Mammary epithelial cell (primary cell): Measurements from ENCODE around the gene PTGES2.
A peak's percentile ranks its signal among the peaks of the same experiment; 100 is the strongest.

Experiments used
- EZH2 ChIP-seq: IDR thresholded peaks from 2 replicates; pipeline ENCODE4 v1.6.1; 2012; ENCODE audit warnings: low read length, inconsistent platforms, borderline replicate concordance
- TF ChIP-seq, protein P1 (sequence below), 2 donors: IDR thresholded peaks in 1 of 2; conservative IDR thresholded peaks in 1 of 2; 2 replicates each; pipeline ENCODE4 v1.5.1; 2011 to 2012; ENCODE audit warnings: inconsistent platforms in 2 of 2, low read length in 2 of 2, mild to moderate bottlenecking in 2 of 2, control low read depth in 1 of 2, low read depth in 1 of 2; ENCODE audit not compliant: insufficient read depth in 1 of 2; ENCODE audit errors: extremely low read depth in 1 of 2

DNA sequence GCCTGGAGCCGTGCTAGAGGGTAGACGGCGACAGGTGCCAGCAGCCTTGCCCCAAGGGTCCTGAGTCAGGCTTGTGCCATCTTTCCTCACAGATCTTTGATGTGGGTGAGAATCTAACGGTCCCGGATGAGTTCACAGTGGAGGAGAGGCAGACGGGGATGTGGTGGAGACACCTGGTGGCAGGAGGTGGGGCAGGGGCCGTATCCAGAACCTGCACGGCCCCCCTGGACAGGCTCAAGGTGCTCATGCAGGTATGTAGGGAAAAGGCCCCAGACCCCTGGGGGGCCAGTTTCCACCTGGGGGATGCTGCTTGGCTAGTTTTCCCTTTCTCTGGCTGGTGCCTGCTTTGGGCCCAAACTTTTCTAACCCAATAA lies 24.0 kb downstream of the PTGES2 start:
- TF ChIP-seq, protein P1, sequence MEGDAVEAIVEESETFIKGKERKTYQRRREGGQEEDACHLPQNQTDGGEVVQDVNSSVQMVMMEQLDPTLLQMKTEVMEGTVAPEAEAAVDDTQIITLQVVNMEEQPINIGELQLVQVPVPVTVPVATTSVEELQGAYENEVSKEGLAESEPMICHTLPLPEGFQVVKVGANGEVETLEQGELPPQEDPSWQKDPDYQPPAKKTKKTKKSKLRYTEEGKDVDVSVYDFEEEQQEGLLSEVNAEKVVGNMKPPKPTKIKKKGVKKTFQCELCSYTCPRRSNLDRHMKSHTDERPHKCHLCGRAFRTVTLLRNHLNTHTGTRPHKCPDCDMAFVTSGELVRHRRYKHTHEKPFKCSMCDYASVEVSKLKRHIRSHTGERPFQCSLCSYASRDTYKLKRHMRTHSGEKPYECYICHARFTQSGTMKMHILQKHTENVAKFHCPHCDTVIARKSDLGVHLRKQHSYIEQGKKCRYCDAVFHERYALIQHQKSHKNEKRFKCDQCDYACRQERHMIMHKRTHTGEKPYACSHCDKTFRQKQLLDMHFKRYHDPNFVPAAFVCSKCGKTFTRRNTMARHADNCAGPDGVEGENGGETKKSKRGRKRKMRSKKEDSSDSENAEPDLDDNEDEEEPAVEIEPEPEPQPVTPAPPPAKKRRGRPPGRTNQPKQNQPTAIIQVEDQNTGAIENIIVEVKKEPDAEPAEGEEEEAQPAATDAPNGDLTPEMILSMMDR (conservative IDR thresholded peaks at IDR 0.05 in 1 of 2, IDR thresholded peaks at IDR 0.05 in 1 of 2; ENCODE audit: extremely low read depth in 1 of 2, insufficient read depth in 1 of 2, low read depth in 1 of 2, low read length in 2 of 2): peak in 1 of 2 donors; percentile 36
- no peak for TF ChIP-seq EZH2
